GM19025 (cell line): ENCODE results near the gene CSE1L.
"Not testable (repeated sequence)": the region's sequence is repeated elsewhere in the genome, so short reads cannot be mapped to it uniquely, and the experiment has no call there.

Experiments used
- ATAC-seq: cut with Tn5 transposase; IDR thresholded peaks from one replicate; pipeline ENCODE4 v1.9.1; 2021; ENCODE audit warnings: mild to moderate bottlenecking, low read depth, moderate library complexity; ENCODE audit not compliant: unreplicated experiment

Gene CSE1L, protein sequence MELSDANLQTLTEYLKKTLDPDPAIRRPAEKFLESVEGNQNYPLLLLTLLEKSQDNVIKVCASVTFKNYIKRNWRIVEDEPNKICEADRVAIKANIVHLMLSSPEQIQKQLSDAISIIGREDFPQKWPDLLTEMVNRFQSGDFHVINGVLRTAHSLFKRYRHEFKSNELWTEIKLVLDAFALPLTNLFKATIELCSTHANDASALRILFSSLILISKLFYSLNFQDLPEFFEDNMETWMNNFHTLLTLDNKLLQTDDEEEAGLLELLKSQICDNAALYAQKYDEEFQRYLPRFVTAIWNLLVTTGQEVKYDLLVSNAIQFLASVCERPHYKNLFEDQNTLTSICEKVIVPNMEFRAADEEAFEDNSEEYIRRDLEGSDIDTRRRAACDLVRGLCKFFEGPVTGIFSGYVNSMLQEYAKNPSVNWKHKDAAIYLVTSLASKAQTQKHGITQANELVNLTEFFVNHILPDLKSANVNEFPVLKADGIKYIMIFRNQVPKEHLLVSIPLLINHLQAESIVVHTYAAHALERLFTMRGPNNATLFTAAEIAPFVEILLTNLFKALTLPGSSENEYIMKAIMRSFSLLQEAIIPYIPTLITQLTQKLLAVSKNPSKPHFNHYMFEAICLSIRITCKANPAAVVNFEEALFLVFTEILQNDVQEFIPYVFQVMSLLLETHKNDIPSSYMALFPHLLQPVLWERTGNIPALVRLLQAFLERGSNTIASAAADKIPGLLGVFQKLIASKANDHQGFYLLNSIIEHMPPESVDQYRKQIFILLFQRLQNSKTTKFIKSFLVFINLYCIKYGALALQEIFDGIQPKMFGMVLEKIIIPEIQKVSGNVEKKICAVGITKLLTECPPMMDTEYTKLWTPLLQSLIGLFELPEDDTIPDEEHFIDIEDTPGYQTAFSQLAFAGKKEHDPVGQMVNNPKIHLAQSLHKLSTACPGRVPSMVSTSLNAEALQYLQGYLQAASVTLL

GRCh38 chr20:49046087-49046900, at the start of gene CSE1L:
CSE1L (plus strand) TSS chr20:49046312; CDS start chr20:49058464, 12,152 bp downstream.
- ATAC-seq = peak; percentile 84

DNA sequence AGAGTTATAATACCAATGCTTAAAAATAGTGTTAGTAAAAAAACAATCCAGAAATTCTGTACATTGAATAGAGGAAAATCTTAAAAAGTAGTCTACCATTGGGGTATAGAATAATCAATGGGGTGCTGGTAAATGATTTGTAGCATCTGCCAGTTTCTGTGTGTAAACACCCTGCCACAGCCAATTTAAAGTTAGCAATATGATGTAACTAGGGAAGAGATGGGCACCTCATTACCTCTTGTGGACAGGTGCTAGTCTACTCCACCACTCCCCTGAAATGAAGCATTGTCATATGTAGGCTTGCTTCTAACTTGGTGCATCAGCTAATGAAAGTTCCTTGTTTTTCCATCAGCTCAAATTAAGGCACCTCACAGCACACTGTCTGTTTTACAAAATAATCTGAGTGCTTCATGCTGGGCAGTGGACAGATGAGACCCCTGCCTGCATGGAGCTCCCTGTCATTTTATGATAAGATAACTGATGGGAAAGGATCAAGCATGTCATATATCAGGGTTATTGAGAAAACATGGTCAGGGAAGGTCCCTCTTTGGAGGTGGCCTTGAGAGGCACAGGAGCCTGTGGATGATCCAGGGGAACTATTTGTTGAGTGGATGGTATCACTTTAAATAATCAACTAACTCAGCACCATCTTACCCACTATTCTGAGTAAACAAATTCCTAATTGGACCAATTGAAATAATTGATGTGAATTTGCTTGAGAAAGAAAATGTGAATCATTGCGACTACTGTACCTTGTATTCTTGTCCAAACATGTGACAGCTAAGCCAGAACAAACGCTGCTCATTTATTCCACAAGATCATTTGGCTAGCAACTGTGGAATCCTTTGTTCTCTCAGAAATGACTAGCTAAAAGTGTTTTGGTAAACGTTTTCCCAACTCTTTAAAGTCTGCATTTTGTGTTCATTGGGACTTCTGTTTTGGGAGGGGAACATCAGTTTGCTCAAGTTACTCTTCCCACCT, 45.9 kb upstream of the CSE1L start:
- ATAC-seq = no peak

DNA sequence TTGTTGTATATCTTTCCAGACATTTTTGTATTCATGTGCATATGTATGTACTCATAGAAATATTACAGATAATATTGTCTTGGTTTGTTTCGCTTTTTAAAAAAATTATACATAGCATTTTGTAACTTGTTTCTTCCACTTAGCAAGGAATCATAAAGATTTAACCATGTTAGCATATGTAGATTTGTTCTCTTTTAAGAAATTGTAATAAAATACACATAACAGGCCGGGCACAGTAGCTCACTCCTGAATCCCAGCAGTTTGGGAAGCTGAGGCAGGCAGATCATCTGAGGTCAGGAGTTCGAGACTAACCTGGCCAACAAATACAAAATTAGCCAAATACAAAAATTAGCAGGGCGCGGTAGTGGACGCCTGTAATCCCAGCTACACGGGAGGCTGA, 44.4 kb upstream of the CSE1L start:
- ATAC-seq = no peak

DNA sequence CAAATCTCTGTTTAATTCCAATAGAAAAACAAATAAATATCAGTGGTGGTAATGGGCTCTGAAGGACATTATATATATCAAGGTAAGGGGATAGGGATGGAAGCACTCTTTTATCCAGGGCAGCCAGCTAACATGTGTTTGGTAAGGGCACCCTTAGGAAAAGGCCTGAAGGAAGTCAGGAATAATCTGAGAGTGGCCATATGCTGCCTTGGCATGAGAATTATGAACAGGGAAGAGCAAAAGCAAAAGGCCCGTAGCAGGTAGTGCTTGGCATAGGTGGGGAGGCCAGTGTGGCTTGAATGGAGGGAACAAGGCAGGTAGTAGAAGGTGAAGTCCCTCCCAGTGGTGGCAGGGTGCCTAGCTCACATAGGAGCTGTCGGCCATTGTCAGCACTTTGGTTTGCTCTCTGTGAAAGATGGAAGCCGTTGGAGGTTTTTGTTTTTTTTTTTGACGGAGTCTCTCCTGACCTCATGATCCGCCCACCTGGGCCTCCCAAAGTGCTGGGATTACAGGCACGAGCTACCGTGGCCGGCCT, 39.6 kb upstream of the CSE1L start:
- ATAC-seq = no peak

- ATAC-seq = no peak
These were observed 36.0 kb upstream of the CSE1L start for GRCh38 chr20:49009899-49010631.

- no peak for ATAC-seq
These were observed 21.9 kb upstream of the CSE1L start for GRCh38 chr20:49024220-49024619.

- not testable (repeated sequence) for ATAC-seq
These were observed 17.9 kb upstream of the CSE1L start for GRCh38 chr20:49028177-49028576.

DNA sequence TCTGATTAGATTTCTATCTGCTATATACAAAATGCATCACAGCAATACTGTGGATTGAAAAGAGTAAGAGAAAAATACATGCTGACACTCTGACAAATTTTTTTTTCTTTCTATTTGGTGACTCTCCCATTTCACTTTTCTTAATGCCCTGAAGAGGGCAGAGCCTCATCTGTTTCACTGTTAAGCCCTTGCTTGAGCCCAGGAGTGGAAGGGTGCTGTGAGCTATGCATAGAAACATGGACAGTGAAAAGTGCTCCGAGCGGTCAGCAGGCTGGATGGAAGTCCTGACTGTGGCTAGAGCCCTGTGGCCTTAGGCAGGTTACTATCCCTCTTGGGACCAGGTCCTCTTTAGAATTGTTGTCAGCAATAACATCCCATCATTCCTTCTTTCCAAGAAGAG, 17.4 kb upstream of the CSE1L start:
- no peak for ATAC-seq

DNA sequence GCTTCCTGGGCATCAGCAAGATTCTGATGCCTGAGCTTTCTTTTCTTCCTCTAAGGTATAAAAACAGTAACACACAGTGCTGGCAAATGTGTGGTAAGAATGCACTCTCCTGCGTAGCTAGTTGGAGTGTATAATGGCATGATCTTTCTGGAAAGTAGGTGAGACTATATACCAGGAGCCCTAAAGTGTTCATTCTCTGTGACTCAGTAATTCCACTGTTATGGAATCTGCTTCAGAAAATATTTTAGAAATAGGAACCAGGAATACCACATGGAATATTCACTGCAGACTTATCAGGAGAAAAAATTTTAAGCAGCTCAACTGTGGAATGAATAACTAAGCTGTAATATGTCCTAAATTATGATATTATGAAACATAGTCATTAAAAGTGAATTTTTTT, 16.9 kb upstream of the CSE1L start:
- ATAC-seq = no peak

DNA sequence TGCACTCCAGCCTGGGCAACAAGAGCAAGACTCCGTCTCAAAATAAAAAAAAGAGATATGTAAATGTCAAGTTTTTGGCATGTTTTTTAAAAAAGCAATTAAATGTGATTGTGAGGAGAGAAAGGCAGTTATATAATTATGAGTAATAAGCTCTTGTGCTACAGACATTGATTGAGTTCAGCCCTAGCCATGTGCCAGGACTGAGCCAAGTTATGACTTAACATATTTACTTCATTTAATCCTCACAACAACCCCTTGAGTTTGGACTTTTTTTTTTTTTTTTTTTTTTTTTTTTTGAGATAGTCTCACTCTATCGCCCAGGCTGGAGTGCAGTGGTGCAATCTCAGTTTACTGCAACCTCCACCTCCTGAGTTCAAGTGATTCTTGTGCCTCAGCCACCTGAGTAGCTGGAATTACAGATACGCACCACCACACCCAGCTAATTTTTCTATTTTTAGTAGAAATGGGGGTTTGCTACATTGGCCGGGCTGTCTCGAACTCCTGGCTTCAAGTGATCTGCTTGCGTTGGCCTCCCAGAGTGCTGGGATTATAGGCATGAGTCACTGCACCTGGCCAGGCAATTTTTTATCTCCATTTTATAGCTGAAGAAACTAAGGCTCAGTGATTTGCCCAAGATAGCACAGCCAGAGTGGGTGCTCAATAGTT, 15.0 kb upstream of the CSE1L start:
- ATAC-seq = no peak

DNA sequence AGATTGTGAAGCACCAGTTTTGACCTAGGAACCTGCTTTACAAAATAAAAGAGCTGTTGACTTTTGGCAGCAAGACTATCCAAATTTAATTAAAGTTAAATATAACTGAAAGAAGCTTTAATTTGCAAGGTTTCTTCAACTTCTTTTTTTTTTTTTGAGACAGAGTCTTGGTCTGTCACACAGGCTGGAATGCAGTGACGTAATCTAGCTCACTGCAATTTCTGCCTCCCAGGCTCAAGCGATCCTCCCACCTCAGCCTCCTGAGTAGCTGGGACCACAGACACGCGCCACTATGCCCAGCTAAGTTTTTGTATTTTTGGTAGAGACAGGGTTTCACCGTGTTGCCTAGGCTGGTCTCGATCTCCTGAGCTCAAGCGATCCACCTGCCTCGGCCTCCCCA, 13.7 kb upstream of the CSE1L start:
- ATAC-seq = no peak

- ATAC-seq = no peak
These were observed 11.9 kb upstream of the CSE1L start for GRCh38 chr20:49034070-49034732.

GRCh38 chr20:49037962-49038387, 8.1 kb upstream of the CSE1L start:
- ATAC-seq = no peak

DNA sequence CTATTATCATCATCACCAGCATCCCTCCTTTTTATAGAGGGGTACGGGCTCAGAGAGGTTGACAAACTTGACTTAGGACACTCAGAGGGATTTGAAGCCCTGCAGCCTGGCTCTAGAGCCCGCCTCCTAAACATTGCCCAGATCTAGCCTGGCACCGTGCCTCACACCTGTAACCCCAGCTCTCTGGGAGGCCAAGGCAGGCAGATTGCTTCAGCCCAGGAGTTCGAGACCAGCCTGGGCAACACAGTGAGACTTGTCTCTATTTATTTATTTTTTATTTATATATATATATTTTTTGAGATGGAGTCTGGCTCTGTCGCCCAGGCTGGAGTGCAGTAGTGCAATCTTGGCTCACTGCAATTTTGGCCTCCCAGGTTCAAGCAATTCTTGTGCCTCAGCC, 6.3 kb upstream of the CSE1L start:
- no peak for ATAC-seq

DNA sequence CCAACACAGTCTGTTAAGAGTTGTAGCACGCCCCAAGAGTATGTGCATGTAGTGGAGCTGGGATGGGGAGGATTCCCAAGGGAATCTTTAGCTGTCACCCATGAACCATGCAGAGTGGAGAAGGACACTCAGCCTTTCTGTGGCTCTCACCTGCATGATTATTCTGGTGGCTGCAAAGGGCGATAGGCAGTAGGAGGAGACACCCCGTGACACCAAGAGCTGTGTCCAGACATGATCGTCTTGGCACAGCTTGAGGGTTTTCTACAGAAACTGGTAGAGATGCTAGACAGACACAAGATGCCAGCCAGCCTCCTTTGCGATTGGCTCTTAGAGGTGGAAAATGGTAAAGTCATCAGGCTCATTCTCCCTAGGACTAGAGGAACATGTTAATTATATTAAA, 3.1 kb upstream of the CSE1L start:
- no peak for ATAC-seq

DNA sequence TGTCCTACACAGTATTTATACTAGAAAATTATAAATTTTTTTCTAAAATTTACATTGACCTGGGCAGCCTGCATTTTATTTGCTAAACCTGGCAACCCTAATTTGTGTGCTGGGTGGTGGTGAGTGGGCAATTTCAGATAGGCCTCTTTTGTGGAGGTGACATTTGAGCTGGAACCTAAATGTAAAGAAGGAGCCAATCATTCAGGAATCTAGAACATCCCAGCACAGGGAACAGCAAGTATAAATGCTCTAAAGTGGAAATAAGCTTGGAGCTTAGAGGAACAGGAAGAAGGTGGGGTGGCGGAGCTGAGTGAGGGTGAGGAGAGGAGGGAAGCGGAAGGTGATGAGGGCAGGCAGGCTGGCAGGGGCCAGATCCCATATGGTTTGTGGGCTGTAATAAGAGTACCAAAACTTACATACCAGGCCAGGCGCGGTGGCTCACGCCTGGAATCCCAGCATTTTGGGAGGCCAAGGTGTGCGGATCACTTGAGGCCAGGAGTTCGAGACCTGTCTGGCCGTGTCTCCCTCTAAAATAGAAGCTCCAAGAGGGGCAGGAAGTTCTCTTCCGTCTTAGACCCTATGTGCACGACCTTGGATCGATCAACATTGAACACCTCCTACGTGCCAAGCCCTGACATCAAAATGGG, 549 bp upstream of the CSE1L start:
- ATAC-seq = no peak

GRCh38 chr20:49052334-49052733, 6.2 kb downstream of the CSE1L start:
- no peak for ATAC-seq
